ACC112 (cell line): Measurements from ENCODE around the gene DIP2B.
"Not testable (repeated sequence)": the region's sequence is repeated elsewhere in the genome, so short reads cannot be mapped to it uniquely, and the experiment has no call there.

ENCODE experiments used
- H2AFZ ChIP-seq: fragments of 200-600 bp; sonication (generic); one replicate; pipeline ENCODE4 v1.6.0; 2017; ENCODE audit warnings: antibody characterized with exemption, low read length; ENCODE audit not compliant: unreplicated experiment
- H3K27ac ChIP-seq: fragments of 200-600 bp; sonication (generic); 2 replicates; pipeline ENCODE4 v1.5.1; 2014; ENCODE audit warnings: low read depth, mild to moderate bottlenecking, antibody characterized with exemption, low read length, moderate library complexity
- H3K27me3 ChIP-seq: fragments of 200-600 bp; sonication (generic); 2 replicates; pipeline ENCODE4 v1.6.1; 2014; ENCODE audit warnings: mild to moderate bottlenecking, antibody characterized with exemption, low read length, moderate library complexity, mixed read lengths; ENCODE audit not compliant: insufficient read depth
- H3K36me3 ChIP-seq: fragments of 200-600 bp; sonication (generic); 2 replicates; pipeline ENCODE4 v1.6.1; 2016; ENCODE audit warnings: mild to moderate bottlenecking, antibody characterized with exemption, low read length, moderate library complexity, mixed read lengths; ENCODE audit not compliant: insufficient read depth
- H3K4me1 ChIP-seq: fragments of 200-600 bp; sonication (generic); one replicate; pipeline ENCODE4 v1.6.1; 2016; ENCODE audit warnings: low read length, mixed read lengths; ENCODE audit not compliant: insufficient read depth, unreplicated experiment, control insufficient read depth
- H3K4me3 ChIP-seq: fragments of 200-600 bp; sonication (generic); 2 replicates; pipeline ENCODE4 v1.5.1; 2014; ENCODE audit warnings: mild to moderate bottlenecking, low read depth, low read length
- H3K79me2 ChIP-seq: fragments of 200-600 bp; sonication (generic); one replicate; pipeline ENCODE4 v1.6.0; 2016; ENCODE audit warnings: low read length; ENCODE audit not compliant: control insufficient read depth, unreplicated experiment, insufficient read depth

The DIP2B gene

GRCh38 chr12:50536831-50537537 is 32.2 kb downstream of the DIP2B start:
- no peaks in the 10 kb centered on the region for H3K27me3 ChIP-seq
- peaks cover 45% of the 10 kb centered on the region for H3K4me1 ChIP-seq
- H3K79me2 ChIP-seq = peaks cover 14% of the 10 kb centered on the region
- H3K27ac ChIP-seq = peak overlapping the region; percentile 42
- H2AFZ ChIP-seq = no peak overlapping the region
- H3K36me3 ChIP-seq = no peaks in the 10 kb centered on the region
- 0 out of 2 replicates have a peak overlapping the region, but pooled peaks have one; percentile 46 for H3K4me3 ChIP-seq

- no peak overlapping the region for H2AFZ ChIP-seq
- no peaks in the 10 kb centered on the region for H3K27me3 ChIP-seq
- peaks cover 44% of the 10 kb centered on the region for H3K4me1 ChIP-seq
- H3K27ac ChIP-seq = peak overlapping the region; percentile 42
- no peaks in the 10 kb centered on the region for H3K36me3 ChIP-seq
- peaks cover 14% of the 10 kb centered on the region for H3K79me2 ChIP-seq
- H3K4me3 ChIP-seq = peak overlapping the region; percentile 46
Measured at GRCh38 chr12:50537538-50537919, 32.7 kb downstream of the DIP2B start.

GRCh38 chr12:50538182-50538581 is 33.4 kb downstream of the DIP2B start:
- H3K27ac ChIP-seq = peak overlapping the region; percentile 42; the same call in 1 of the 2 replicates
- peaks cover 19% of the 10 kb centered on the region for H3K79me2 ChIP-seq
- H3K4me3 ChIP-seq = peak overlapping the region; percentile 46; the same call in 1 of the 2 replicates
- H2AFZ ChIP-seq = no peak overlapping the region
- H3K4me1 ChIP-seq = peaks cover 39% of the 10 kb centered on the region
- no peaks in the 10 kb centered on the region for H3K27me3 ChIP-seq
- no peaks in the 10 kb centered on the region for H3K36me3 ChIP-seq

GRCh38 chr12:50541139-50541538 is 36.4 kb downstream of the DIP2B start:
- H2AFZ ChIP-seq = no peak overlapping the region
- peaks cover 26% of the 10 kb centered on the region for H3K4me1 ChIP-seq
- no peak overlapping the region for H3K27ac ChIP-seq
- no peaks in the 10 kb centered on the region for H3K36me3 ChIP-seq
- no peak overlapping the region for H3K4me3 ChIP-seq
- H3K27me3 ChIP-seq = no peaks in the 10 kb centered on the region
- peaks cover 16% of the 10 kb centered on the region for H3K79me2 ChIP-seq

DNA sequence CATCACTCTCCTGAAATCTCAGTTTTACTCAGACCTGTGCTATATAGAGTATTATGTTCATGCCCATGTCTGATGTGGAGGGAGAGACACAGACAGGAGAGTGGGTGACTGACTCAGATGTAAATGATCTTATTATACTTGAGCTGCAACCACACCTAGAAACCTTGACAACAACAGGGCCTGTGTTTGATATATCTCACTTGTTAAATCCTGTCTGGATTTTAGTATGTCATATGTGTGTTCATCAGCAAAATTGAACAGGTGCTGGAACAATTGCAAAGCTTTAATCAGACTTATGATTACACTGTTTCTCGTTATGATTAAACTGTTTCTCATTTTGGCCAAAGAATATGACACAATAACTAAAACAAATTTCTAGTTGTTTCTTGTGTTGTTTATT is 37.7 kb downstream of the DIP2B start:
- Histone ChIP-seq H3K36me3 (no peaks in the 10 kb centered on the region), H3K4me3 (no peak overlapping the region), H3K79me2 (peaks cover 15% of the 10 kb centered on the region), H3K27ac (peak overlapping the region; percentile 6; the same call in 1 of the 2 replicates), H3K4me1 (peaks cover 27% of the 10 kb centered on the region), H3K27me3 (no peaks in the 10 kb centered on the region), H2AFZ (no peak overlapping the region)

- H3K27me3 ChIP-seq, H3K4me3 ChIP-seq, H3K36me3 ChIP-seq, H3K27ac ChIP-seq, H2AFZ ChIP-seq: not testable (repeated sequence)
- H3K79me2 ChIP-seq = peaks cover 15% of the 10 kb centered on the region
- peaks cover 19% of the 10 kb centered on the region for H3K4me1 ChIP-seq
Measured at GRCh38 chr12:50543188-50543587, 38.4 kb downstream of the DIP2B start.

GRCh38 chr12:50545213-50545612 is 40.4 kb downstream of the DIP2B start:
- peaks cover 22% of the 10 kb centered on the region for H3K4me1 ChIP-seq
- peaks cover 9% of the 10 kb centered on the region for H3K79me2 ChIP-seq
- H3K27me3 ChIP-seq = no peaks in the 10 kb centered on the region
- H3K27ac ChIP-seq = no peak overlapping the region
- H2AFZ ChIP-seq = no peak overlapping the region
- H3K36me3 ChIP-seq = no peaks in the 10 kb centered on the region
- H3K4me3 ChIP-seq = no peak overlapping the region

GRCh38 chr12:50545786-50546185 is 41.0 kb downstream of the DIP2B start:
- peaks cover 9% of the 10 kb centered on the region for H3K79me2 ChIP-seq
- H2AFZ ChIP-seq = no peak overlapping the region
- no peak overlapping the region for H3K4me3 ChIP-seq
- no peaks in the 10 kb centered on the region for H3K36me3 ChIP-seq
- H3K4me1 ChIP-seq = peaks cover 25% of the 10 kb centered on the region
- H3K27me3 ChIP-seq = no peaks in the 10 kb centered on the region
- H3K27ac ChIP-seq = no peak overlapping the region

DNA sequence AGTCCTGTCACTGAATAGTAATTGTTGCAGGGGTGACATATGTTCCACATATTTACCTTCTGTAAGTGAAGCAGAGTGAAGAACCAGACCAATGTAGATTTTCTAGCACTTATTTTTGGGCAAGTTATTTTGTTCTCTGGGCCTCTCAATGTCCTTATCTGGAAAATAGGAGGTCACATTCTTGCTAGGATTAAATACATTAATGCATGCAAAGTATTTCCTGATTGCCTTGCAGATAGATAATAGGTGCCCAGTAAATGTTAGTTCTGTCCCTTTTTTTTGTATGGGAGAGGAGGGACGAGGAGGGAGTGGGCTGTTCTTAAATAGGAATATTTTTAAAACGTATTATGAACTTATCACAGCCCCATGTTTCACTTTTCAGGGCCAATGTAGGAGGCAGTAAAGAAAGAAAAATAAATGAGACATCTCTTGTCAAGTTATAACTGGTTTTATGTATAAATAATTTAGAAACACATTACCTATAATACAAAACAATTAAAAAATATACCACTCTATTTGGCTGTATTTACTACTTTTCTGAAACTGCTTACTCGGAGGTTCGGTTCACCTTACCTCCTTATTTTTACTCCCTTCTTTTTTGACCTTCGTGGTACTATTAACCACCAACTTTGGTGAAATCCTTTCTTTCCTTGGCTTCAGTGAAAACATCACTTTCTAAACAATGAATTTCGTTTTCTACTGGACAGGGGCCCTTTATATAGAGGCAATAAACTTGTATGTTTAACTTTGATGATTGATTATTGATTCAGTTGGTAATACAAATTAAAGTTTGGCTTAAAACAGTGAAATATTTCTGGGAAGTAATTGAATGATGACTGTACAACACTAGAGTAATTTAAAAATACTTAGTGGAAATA is 41.9 kb downstream of the DIP2B start:
- H3K27me3 ChIP-seq = no peaks in the 10 kb centered on the region
- H3K36me3 ChIP-seq = no peaks in the 10 kb centered on the region
- peaks cover 26% of the 10 kb centered on the region for H3K4me1 ChIP-seq
- no peak overlapping the region for H3K4me3 ChIP-seq
- H2AFZ ChIP-seq = no peak overlapping the region
- H3K27ac ChIP-seq = no peak overlapping the region
- H3K79me2 ChIP-seq = peaks cover 9% of the 10 kb centered on the region

GRCh38 chr12:50547742-50548141 is 43.0 kb downstream of the DIP2B start:
- H3K4me1 ChIP-seq = peaks cover 20% of the 10 kb centered on the region
- H3K79me2 ChIP-seq = peaks cover 8% of the 10 kb centered on the region
- H3K27ac ChIP-seq = no peak overlapping the region
- H3K4me3 ChIP-seq = no peak overlapping the region
- H3K27me3 ChIP-seq = no peaks in the 10 kb centered on the region
- H2AFZ ChIP-seq = no peak overlapping the region
- no peaks in the 10 kb centered on the region for H3K36me3 ChIP-seq
